SK-N-MC (cell line): ENCODE data around the gene MTHFR.

ENCODE experiments used
- EZH2 ChIP-seq: fragments of 200-600 bp; sonication (generic); IDR thresholded peaks from one replicate; pipeline ENCODE4 v1.6.1; 2017; ENCODE audit warnings: antibody characterized with exemption
- FOXP2 ChIP-seq: optimal IDR thresholded peaks from 2 replicates; pipeline ENCODE3; 2011; ENCODE audit warnings: mild to moderate bottlenecking, moderate library complexity; ENCODE audit not compliant: insufficient read depth; ENCODE audit errors: extremely low read length, control extremely low read depth
- POLR2AphosphoS5 ChIP-seq: IDR thresholded peaks from 2 replicates; pipeline ENCODE4 v1.6.1; 2012; ENCODE audit warnings: mild to moderate bottlenecking, low read depth, low read length, borderline replicate concordance

GRCh38 chr1:11796036-11796828 is 9.5 kb downstream of the MTHFR start:
- TF ChIP-seq POLR2AphosphoS5 (no peak), EZH2 (no peak), FOXP2 (no peak)
